Fibroblast of lung (primary cell): ENCODE results near the gene MLIP. TPM values are rescaled to one million over a fixed set of nuclear protein-coding genes. Genes with fewer than 3 reads are reported as not detected.

Experiments
- DNase-seq, 2 donors: peaks; one replicate each; pipeline versions ENCODE4 v3.0.0 to v3.0.0-alpha.2; 2010; ENCODE audit warnings: low read depth in 2 of 2
- H2AFZ ChIP-seq: 2 replicates; pipeline ENCODE4 v1.5.1; 2012; ENCODE audit warnings: low read length, control low read depth, inconsistent platforms
- H3K27ac ChIP-seq: 2 replicates; pipeline ENCODE4 v1.5.1; 2011; ENCODE audit warnings: low read length, control low read depth; ENCODE audit not compliant: insufficient read depth
- H3K27me3 ChIP-seq: 2 replicates; pipeline ENCODE4 v1.5.1; 2011; ENCODE audit warnings: mild to moderate bottlenecking, low read length; ENCODE audit not compliant: control insufficient read depth, insufficient read depth
- H3K36me3 ChIP-seq: 2 replicates; pipeline ENCODE4 v1.5.1; 2011; ENCODE audit warnings: low read length; ENCODE audit not compliant: control insufficient read depth, insufficient read depth
- H3K4me1 ChIP-seq: 2 replicates; pipeline ENCODE4 v1.5.1; 2011; ENCODE audit warnings: low read length; ENCODE audit not compliant: control insufficient read depth, insufficient read depth; ENCODE audit errors: extremely low read depth
- H3K4me2 ChIP-seq: 2 replicates; pipeline ENCODE4 v1.5.1; 2011; ENCODE audit warnings: low read length, control low read depth; ENCODE audit not compliant: insufficient read depth; ENCODE audit errors: extremely low read depth
- H3K4me3 ChIP-seq, 4 experiments: fragments of 200-600 bp in 1 of 4; sonication (generic) in 1 of 4; replicated peaks in 1 of 4; 2 replicates each; pipeline ENCODE4 v1.5.1; 2011 to 2016; ENCODE audit warnings: low read length in 4 of 4, low read depth in 3 of 4, mild to moderate bottlenecking in 3 of 4, control low read depth in 2 of 4, inconsistent platforms in 1 of 4, mixed read lengths in 1 of 4; ENCODE audit not compliant: insufficient read depth in 1 of 4; ENCODE audit errors: control extremely low read depth in 1 of 4
- H3K79me2 ChIP-seq: 2 replicates; pipeline ENCODE4 v1.5.1; 2012; ENCODE audit warnings: mild to moderate bottlenecking, low read length, inconsistent platforms; ENCODE audit not compliant: control insufficient read depth, insufficient read depth
- H3K9ac ChIP-seq: 2 replicates; pipeline ENCODE4 v1.5.1; 2011; ENCODE audit warnings: mild to moderate bottlenecking, low read length, control low read depth; ENCODE audit not compliant: insufficient read depth
- H3K9me3 ChIP-seq: 2 replicates; pipeline ENCODE4 v1.5.1; 2012; ENCODE audit warnings: low read depth, low read length; ENCODE audit not compliant: control insufficient read depth, insufficient read depth
- H4K20me1 ChIP-seq: 2 replicates; pipeline ENCODE4 v1.5.1; 2011; ENCODE audit warnings: low read length; ENCODE audit not compliant: control insufficient read depth, insufficient read depth; ENCODE audit errors: extremely low read depth
- EZH2 ChIP-seq: IDR thresholded peaks from 2 replicates; pipeline ENCODE4 v1.5.1; 2012; ENCODE audit warnings: low read length, control low read depth, mild to moderate bottlenecking; ENCODE audit errors: missing control alignments
- polyA plus RNA-seq, 2 donors: library from polyadenylated mRNA; depleted of rRNA in 1 of 2; stranded (reverse) in 1 of 2; unstranded in 1 of 2; fragments of >200 nt; gene quantifications; 2 replicates each; pipeline ENCODE4 v1.2.1, GENCODE V29; 2011 to 2012; ENCODE audit warnings: missing spikeins in 1 of 2
- total RNA-seq: library from RNA; depleted of rRNA; stranded (reverse); fragments of >200 nt; gene quantifications from 2 replicates; pipeline ENCODE4 v1.2.1, GENCODE V29; 2014
- TF ChIP-seq, protein P1 (sequence below), 2 donors: IDR thresholded peaks in 1 of 2; conservative IDR thresholded peaks in 1 of 2; 1 replicate in 1 of 2; 2 replicates in 1 of 2; pipeline ENCODE4 v1.5.1; 2011 to 2012; ENCODE audit warnings: low read length in 2 of 2, control low read depth in 1 of 2, inconsistent platforms in 1 of 2, low read depth in 1 of 2, mild to moderate bottlenecking in 1 of 2

The MLIP gene
- total and polyA plus RNA-seq, 2 donors (not counting 1 experiment from before 2014, with no cell fraction given) = 0.07 TPM; not detected in 1

DNA sequence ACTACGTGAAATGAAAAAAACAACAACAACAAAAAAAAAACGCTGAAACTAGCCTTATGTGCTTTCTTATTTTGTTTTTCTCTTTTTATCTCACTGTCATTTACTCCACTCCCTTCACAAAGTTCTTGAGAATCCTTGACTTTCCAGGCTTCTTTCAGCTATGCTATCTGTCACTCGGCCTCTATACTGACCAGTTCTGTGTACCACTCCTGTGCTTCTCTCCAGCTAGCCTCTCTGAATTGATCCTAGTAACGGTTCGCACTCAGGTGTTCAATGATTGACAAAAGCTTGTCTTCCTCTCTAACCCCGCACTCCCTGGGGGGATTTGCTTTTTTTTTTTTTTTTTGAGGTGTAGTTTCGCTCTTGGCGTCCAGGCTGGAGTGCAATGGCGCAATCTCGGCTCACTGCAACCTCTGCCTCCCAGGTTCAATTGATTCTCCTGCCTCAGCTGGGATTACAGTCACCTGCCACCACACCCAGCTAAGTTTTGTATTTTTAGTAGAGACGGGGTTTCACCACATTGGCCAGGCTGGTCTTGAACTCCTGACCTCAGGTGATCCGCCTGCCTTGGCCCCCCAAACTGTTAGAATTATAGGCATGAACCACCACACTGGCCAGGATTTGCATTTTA lies 31.8 kb downstream of the MLIP start:
- Histone ChIP-seq H3K9ac (no peak overlapping the region), H3K4me3 (no peak overlapping the region), H3K36me3 (no peaks in the 10 kb centered on the region), H3K4me2 (no peak overlapping the region), H3K4me1 (no peaks in the 10 kb centered on the region), H3K27ac (no peak overlapping the region), H2AFZ (no peak overlapping the region), H3K27me3 (no peaks in the 10 kb centered on the region), H3K9me3 (no peaks in the 10 kb centered on the region), H3K79me2 (no peaks in the 10 kb centered on the region), H4K20me1 (no peaks in the 10 kb centered on the region)
- TF ChIP-seq EZH2 = no peak
- TF ChIP-seq, protein P1, sequence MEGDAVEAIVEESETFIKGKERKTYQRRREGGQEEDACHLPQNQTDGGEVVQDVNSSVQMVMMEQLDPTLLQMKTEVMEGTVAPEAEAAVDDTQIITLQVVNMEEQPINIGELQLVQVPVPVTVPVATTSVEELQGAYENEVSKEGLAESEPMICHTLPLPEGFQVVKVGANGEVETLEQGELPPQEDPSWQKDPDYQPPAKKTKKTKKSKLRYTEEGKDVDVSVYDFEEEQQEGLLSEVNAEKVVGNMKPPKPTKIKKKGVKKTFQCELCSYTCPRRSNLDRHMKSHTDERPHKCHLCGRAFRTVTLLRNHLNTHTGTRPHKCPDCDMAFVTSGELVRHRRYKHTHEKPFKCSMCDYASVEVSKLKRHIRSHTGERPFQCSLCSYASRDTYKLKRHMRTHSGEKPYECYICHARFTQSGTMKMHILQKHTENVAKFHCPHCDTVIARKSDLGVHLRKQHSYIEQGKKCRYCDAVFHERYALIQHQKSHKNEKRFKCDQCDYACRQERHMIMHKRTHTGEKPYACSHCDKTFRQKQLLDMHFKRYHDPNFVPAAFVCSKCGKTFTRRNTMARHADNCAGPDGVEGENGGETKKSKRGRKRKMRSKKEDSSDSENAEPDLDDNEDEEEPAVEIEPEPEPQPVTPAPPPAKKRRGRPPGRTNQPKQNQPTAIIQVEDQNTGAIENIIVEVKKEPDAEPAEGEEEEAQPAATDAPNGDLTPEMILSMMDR (conservative IDR thresholded peaks at IDR 0.05 in 1 of 2, IDR thresholded peaks at IDR 0.05 in 1 of 2; ENCODE audit: low read depth in 1 of 2, low read length in 2 of 2) = no peak
- no peak for DNase-seq

DNA sequence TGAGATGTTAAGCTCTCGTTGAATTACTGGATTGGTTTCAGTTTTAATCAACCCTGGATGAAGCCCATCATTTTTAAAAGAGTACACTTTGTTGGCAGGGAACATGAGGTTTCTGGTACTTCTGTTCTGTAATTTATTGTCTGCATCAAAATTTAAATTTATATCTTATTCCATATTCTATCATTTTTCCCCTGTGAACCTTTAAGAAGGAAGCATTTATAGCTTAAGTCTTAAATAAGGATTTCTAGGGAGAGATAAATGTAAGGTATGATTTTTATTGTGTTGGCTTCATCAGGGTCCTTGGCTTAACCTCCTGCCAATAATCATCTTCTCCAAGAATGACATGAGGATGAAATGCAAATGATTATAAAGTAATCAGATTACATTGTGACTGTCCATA lies 40.6 kb downstream of the MLIP start:
- no peak overlapping the region for H3K9ac ChIP-seq
- H3K4me1 ChIP-seq = no peaks in the 10 kb centered on the region
- DNase-seq = no peak
- no peak overlapping the region for H3K4me2 ChIP-seq
- no peaks in the 10 kb centered on the region for H4K20me1 ChIP-seq
- no peaks in the 10 kb centered on the region for H3K27me3 ChIP-seq
- no peak overlapping the region for H3K4me3 ChIP-seq
- TF ChIP-seq EZH2 = no peak
- TF ChIP-seq, protein P1 (conservative IDR thresholded peaks at IDR 0.05 in 1 of 2, IDR thresholded peaks at IDR 0.05 in 1 of 2; ENCODE audit: low read depth in 1 of 2, low read length in 2 of 2) = no peak
- no peak overlapping the region for H2AFZ ChIP-seq
- no peaks in the 10 kb centered on the region for H3K36me3 ChIP-seq
- no peaks in the 10 kb centered on the region for H3K9me3 ChIP-seq
- no peaks in the 10 kb centered on the region for H3K79me2 ChIP-seq
- no peak overlapping the region for H3K27ac ChIP-seq

DNA sequence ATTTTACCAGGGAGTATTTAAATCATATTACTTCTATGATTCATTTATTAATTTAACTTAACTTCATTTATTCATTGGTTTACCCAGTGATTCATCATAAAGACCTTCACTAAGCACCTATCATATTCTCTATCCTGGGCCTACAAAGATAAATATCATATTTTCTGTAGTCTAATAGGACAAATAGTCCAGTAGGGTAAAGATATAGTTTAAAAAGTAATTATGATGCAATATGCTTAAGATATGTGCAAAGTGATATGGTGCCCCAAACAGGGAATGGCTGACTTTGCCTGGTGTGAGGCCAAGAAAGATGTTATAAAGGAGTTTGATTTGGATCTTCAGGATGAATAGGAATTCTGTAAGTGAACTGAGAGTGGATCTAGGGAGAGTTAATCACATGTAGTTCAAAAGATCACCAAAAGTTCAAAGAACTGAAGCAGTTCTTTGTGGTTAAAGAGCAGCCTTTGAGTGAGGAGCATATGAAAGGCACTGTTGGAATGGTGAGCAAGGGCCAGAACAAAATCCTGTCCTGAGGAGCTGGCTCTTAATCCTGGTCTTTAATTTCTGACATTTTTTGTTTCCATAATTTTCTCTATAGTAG lies 45.5 kb downstream of the MLIP start:
- H3K4me1 ChIP-seq = no peaks in the 10 kb centered on the region
- H3K36me3 ChIP-seq = no peaks in the 10 kb centered on the region
- no peaks in the 10 kb centered on the region for H3K79me2 ChIP-seq
- peak in 1 of 2 donors; percentile 15 for DNase-seq
- H4K20me1 ChIP-seq = no peaks in the 10 kb centered on the region
- H3K4me2 ChIP-seq = no peak overlapping the region
- no peaks in the 10 kb centered on the region for H3K9me3 ChIP-seq
- TF ChIP-seq, protein P1 (conservative IDR thresholded peaks at IDR 0.05 in 1 of 2, IDR thresholded peaks at IDR 0.05 in 1 of 2; ENCODE audit: low read depth in 1 of 2, low read length in 2 of 2) = no peak
- no peak for TF ChIP-seq EZH2
- no peak overlapping the region for H3K9ac ChIP-seq
- H3K27ac ChIP-seq = no peak overlapping the region
- H3K27me3 ChIP-seq = no peaks in the 10 kb centered on the region
- no peak overlapping the region for H2AFZ ChIP-seq
- H3K4me3 ChIP-seq = no peak overlapping the region
